Stimulated activated CD8-positive, alpha-beta memory T cell treated with anti-CD3 and anti-CD28 coated beads, Interleukin-4, amount 100 ng/mL, for 4 hours (primary cell): ENCODE results near the gene WRAP53.

Experiments used
- DNase-seq, 2 donors: peaks; one replicate each; pipeline ENCODE4 v3.0.0-alpha.2; 2020; ENCODE audit warnings: low read depth in 2 of 2, low spot score in 1 of 2

The WRAP53 gene

GRCh38 chr17:7677388-7678067 lies 10.7 kb upstream of the WRAP53 start:
- DNase-seq, result no peak

DNA sequence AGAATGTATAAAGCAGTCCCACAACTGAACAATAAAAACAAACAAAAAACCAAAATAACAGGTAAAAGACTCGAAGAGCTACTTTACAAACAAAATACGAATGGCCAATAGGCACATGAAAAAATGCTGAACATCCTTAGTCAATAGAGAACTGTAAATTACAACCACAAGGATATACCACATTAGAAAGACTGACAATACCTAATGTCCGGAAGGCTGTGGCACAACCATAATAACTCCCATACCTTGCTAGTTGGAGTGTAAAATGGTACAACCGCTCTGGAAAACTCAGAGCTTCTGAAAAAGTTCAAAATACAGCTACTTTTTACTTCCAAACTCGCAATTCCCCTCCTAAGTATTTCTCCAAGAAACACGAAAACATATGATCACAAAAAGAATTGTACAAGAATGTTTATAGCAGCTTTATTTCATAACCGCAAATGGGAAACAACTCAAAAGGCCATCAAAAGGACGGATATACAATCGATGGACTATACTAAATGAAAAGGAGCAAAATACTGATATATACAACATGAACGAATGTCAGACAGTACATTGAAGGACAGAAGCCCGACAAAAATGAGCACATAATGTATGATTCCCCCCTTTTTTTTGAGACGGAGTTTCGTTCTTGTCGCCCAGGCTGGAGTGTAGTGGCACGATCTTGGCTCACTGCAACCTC lies 3.3 kb upstream of the WRAP53 start:
- DNase-seq, result no peak

- peak; percentile 72 to 75 for DNase-seq
Observed at GRCh38 chr17:7685533-7686221, 2.6 kb upstream of the WRAP53 start.

GRCh38 chr17:7686222-7687071 lies 1.8 kb upstream of the WRAP53 start:
- peak; percentile 46 to 63 for DNase-seq

DNA sequence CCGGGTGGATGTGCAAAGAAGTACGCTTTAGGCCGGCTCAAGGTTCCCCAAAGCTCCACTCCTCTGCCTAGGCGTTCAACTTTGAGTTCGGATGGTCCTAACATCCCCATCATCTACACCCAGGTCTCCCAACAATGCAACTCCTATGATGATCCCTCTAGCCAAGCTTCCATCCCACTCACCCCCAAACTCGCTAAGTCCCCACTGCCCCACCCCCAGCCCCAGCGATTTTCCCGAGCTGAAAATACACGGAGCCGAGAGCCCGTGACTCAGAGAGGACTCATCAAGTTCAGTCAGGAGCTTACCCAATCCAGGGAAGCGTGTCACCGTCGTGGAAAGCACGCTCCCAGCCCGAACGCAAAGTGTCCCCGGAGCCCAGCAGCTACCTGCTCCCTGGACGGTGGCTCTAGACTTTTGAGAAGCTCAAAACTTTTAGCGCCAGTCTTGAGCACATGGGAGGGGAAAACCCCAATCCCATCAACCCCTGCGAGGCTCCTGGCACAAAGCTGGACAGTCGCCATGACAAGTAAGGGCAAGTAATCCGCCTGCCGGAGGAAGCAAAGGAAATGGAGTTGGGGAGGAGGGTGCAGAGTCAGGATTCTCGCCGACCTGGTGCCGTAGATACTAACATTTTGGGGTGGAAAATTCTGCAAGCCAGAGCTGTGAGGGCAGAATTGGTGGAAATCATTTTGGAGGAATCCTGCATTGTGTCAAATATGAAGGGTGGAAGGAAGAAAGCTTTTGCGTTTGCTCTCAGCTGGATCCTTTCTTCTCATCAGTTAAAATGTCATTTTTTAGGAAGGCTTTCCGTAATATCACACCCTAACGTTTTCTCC lies 987 bp upstream of the WRAP53 start, which contains the start of gene TP53:
Gene TP53, minus strand, starts transcription at position 419 of the 836 bp plus-strand sequence. CDS start 10,896 bp downstream, outside the sequence.
- DNase-seq, result peak; percentile 70 to 76

DNA sequence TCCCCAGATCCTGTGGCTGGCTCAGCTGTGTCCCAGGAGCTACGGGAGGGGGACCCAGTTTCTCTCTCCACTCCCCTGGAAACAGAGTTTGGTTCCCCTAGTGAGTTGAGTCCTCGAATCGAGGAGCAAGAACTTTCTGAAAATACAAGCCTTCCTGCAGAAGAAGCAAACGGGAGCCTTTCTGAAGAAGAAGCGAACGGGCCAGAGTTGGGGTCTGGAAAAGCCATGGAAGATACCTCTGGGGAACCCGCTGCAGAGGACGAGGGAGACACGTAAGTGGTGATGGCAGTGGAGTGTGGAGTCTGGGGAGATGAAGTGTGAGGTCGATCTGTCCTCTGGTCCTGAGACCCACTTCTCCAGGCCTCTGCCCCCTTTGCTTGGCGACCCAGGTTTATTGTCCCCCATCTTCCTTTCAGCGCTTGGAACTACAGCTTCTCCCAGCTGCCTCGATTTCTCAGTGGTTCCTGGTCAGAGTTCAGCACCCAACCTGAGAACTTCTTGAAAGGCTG lies 585 bp downstream of the WRAP53 start:
- no peak for DNase-seq

DNA sequence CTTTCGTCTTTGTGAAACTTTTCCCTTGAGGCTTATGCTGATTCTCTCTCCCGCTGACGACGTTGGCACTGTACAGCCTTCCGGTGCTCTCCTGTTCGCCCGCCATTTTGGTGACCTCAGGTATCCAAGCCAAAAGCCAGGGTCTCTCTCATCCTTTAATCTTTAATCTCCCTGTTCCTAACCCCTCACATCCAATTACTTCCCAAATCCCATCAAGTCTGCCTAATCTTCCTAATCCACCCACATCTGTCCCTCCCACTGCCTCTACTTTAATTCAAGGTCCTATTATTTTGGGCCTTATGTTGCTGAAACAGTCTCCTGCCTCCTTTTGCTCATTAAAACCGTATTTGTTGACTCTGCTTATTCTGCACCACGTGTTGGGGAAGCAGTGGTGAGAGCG lies 7.3 kb downstream of the WRAP53 start:
- no peak for DNase-seq

GRCh38 chr17:7697828-7698588 lies 9.7 kb downstream of the WRAP53 start:
- DNase-seq, result no peak

- no peak for DNase-seq
Observed at GRCh38 chr17:7700510-7700909, 12.2 kb downstream of the WRAP53 start.

GRCh38 chr17:7701681-7702080 lies 13.4 kb downstream of the WRAP53 start:
- no peak for DNase-seq

GRCh38 chr17:7702776-7703175 lies 14.5 kb downstream of the WRAP53 start:
- DNase-seq, result no peak

DNA sequence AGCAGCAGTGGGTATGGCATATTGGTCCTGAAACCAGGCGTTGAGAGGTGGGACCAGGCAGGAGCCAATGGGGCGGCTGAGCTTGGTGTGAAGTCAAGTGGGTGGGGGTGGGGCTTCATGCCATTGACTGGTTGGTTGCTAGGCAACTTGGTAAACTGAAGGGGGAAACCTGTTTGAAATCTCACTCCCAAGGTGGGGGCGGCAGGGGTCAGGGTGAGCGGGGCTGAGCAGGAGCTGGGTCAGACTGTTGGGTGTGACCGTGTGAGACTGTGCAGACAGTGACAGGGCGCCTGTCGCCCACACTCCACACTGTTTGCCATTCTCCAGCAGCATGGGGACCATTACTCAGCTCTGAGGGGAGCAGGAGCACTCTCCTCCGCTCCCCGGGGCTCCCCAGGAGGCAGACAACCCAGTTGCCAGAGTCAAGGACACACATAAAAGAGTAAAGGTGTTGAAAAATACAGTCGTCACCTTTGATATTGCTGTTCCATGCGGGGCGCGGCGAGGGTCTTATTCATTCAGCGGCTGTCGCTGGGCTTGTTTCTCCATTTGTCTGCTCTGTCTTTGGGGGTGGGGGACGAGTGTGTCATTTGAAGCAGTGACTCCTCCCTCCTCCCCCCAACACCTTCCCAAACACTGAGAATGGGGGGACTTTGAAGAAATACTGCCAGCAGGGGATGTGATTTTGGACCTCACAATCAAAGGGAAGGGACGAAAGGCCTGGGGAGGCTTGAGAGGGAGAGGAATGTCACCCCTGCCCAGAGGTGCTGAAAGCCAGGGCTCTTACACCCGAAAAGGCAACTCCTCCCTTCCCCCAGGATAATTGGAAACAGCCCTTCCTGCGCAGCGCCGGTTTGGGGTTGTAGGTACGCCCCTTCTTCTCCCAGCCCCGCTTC lies 15.6 kb downstream of the WRAP53 start:
- no peak for DNase-seq

DNA sequence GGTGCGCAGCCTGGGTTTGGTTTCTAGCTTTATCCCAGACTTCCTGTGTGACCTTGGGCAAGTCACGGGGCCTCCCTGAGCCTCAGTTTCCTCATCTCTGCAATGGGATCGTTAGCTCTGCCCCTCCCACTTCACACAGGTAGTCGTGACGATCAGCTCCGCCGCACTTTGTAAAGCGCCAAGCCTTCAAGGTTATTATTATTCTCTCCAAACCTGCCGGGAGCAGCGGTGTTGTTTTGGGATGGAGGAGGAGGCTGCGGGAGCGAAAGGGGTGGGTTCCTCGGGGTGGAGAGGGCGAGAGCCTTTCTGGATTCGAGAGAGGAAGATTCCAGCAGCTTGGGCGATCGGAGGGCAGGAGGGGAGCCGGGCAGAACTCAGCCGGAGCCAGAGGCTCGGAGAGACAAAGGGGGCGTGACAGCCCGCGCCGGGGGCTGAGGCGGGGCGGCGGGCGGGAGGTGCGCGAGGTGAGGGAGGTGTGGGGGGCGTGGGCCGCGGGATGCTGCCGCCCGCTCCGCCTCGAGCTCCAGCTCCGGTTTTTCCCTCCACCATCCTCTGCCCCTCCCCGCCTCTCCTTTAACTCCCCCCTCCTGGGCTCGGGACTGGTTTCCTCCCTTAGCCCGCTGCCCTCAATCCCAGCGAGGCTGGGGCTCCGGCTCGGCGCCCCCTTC lies 16.5 kb downstream of the WRAP53 start, which contains the start of gene EFNB3:
Gene EFNB3, plus strand, starts transcription at position 602 of the 668 bp plus-strand sequence. CDS start 397 bp downstream, outside the sequence.
- DNase-seq, result no peak

GRCh38 chr17:7705269-7706255 lies 17.3 kb downstream of the WRAP53 start:
- DNase-seq, result no peak

DNA sequence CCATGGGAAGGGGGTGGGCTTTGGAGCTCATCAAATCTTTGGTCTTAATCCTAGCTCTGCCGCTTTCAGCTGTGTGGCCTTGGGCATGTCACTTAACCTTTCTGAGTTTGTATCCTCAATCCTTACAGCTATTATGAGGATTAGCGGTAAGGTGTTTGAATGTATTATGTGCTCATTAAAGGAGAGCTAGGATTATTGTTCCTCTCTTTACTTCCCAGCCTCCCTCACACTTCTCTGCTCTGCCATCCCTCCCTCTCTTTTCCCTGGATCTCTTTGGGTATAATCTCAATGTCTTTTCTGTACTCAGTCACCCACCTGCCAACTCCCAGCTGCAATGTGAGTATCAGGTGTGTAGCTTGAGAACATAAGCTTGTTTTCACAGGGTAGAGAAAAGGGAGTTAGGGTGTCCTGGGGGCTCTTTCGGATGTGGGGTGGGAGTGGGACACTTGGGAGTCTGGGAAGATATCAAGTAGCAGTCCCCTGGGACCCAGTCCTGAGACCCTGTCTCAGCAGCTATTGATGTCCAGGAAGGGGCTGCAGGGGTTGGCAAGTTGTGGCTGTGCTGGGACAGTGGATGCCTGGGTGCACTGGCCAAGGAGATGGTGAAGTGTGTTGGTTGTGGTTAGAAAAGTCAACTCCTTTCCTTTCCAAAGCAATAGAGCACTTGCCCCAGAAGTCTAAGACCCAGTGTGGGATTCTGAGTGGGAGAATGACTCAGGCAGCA lies 18.5 kb downstream of the WRAP53 start:
- no peak for DNase-seq

- no peak for DNase-seq
Observed at GRCh38 chr17:7707446-7707845, 19.2 kb downstream of the WRAP53 start.
